BJ (cell line): ENCODE results near the gene PRPF38A. TPM values are rescaled to one million over a fixed set of nuclear protein-coding genes. Genes with fewer than 3 reads are reported as not detected.

ENCODE experiments used
- CTCF ChIA-PET: fragments of 350-600 bp; formaldehyde crosslinking; extraction: SDS; loops from one replicate; lab custom pipeline; 2021; ENCODE audit warnings: antibody characterized with exemption, inconsistent platforms; lab: Yijun Ruan, JAX
- POLR2A ChIA-PET: fragments of 300-600 bp; sonication (Branson Sonifier 250); formaldehyde crosslinking; extraction: SDS; loops from one replicate; lab custom pipeline; 2021; ENCODE audit warnings: antibody characterized with exemption; lab: Charles Lee
- DNase-seq: peaks from one replicate; pipeline ENCODE4 v3.0.0-alpha.2; 2011; ENCODE audit warnings: low read depth
- H3K27me3 ChIP-seq: 2 replicates; pipeline ENCODE4 v1.6.0; 2011; ENCODE audit warnings: low read length; ENCODE audit not compliant: control insufficient read depth, insufficient read depth
- H3K36me3 ChIP-seq: 2 replicates; pipeline ENCODE4 v1.5.1; 2011; ENCODE audit warnings: low read length; ENCODE audit not compliant: control insufficient read depth, insufficient read depth
- H3K4me3 ChIP-seq: 2 replicates; pipeline ENCODE4 v1.5.1; 2011; ENCODE audit warnings: low read depth, mild to moderate bottlenecking, control low read depth, low read length
- polyA plus RNA-seq: library from polyadenylated mRNA; depleted of rRNA; stranded (reverse); fragments of >200 nt; gene quantifications from 2 replicates; pipeline ENCODE4 v1.2.3, GENCODE V29; 2011
- TF ChIP-seq, protein P1 (sequence below): IDR thresholded peaks from 2 replicates; pipeline ENCODE4 v1.5.1; 2011; ENCODE audit warnings: low read depth, mild to moderate bottlenecking, control low read depth, inconsistent platforms, low read length, moderate library complexity; ENCODE audit not compliant: insufficient read depth

PRPF38A gene
- polyA plus RNA-seq, 1 experiment, result 14.2 TPM

DNA sequence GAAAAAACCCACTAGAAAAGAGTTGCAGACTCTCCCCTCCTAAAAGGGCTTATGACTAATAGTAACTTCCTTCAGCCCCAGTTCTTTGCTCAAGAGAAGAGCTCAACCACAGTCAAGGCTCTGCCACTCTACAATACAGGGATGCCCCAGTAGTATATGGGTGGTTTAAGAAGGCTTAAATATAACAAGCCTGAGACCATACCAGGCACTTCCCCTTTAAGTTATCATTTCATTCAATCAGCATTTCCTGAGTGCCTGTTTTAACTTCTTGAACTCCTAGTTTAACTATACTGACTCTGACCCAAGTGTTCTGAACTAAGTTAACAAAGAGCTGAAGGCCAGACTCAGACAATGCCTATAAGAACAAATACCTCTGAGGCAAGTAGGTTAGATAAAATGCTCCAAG is 19.8 kb downstream of the PRPF38A start:
- H3K27me3 ChIP-seq, result no peaks in the 10 kb centered on the region
- CTCF ChIA-PET, result interaction anchor here (1.8 kb wide), 1 partner anchor 13 kb away, joined by 4 read pairs; no protein-coding TSS in a partner anchor
- H3K4me3 ChIP-seq, result no peak overlapping the region
- POLR2A ChIA-PET, result no interaction called here
- TF ChIP-seq, protein P1, sequence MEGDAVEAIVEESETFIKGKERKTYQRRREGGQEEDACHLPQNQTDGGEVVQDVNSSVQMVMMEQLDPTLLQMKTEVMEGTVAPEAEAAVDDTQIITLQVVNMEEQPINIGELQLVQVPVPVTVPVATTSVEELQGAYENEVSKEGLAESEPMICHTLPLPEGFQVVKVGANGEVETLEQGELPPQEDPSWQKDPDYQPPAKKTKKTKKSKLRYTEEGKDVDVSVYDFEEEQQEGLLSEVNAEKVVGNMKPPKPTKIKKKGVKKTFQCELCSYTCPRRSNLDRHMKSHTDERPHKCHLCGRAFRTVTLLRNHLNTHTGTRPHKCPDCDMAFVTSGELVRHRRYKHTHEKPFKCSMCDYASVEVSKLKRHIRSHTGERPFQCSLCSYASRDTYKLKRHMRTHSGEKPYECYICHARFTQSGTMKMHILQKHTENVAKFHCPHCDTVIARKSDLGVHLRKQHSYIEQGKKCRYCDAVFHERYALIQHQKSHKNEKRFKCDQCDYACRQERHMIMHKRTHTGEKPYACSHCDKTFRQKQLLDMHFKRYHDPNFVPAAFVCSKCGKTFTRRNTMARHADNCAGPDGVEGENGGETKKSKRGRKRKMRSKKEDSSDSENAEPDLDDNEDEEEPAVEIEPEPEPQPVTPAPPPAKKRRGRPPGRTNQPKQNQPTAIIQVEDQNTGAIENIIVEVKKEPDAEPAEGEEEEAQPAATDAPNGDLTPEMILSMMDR, result no peak
- no peak for DNase-seq
- H3K36me3 ChIP-seq, result peaks cover 1% of the 10 kb centered on the region; the same call in 1 of the 2 replicates

DNA sequence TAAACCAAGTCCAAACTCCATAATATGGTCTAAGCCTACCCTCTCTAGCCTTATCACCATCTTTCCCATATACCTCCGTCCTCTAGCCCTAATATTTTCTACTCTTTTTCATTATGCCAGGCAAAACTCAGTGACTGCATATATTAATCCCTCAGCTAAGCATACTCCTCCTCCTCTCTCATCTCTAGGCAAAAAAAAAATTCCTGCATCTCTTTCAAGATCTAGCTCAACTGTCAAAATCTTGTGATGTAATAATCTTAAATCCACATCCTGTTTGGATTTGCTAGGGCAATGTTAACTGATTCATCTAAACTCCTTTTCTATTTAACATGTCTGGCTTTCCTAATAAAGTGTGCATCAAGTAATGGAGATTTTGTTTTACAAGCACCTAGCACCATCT is 20.4 kb downstream of the PRPF38A start:
- TF ChIP-seq, protein P1, result no peak
- H3K36me3 ChIP-seq, result peaks cover 1% of the 10 kb centered on the region; the same call in 1 of the 2 replicates
- CTCF ChIA-PET, result interaction anchor here (1.8 kb wide), 1 partner anchor 13 kb away, joined by 4 read pairs; no protein-coding TSS in a partner anchor
- POLR2A ChIA-PET, result no interaction called here
- DNase-seq, result no peak
- no peak overlapping the region for H3K4me3 ChIP-seq
- no peaks in the 10 kb centered on the region for H3K27me3 ChIP-seq

DNA sequence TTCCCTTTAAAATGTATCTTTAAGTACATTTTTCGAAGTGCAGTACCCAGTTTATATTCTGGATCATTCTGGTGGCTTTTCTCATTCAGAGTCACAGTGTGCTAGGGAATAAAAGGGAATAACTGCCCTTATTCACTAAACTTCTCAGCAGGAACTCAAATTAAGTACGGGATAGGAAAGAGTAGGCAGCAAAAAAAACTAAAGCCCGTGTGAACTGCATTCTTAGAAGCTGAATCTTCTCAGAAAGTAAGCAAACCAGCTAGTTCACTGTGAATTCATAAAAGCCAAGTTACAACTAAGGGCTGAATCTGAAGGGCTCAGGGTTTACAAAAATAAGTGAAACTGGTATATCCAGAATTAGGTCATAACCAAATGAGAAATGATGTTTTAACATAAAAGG is 22.0 kb downstream of the PRPF38A start:
- ChIA-PET POLR2A (no interaction called here), CTCF (interaction anchor here (1.3 kb wide), 1 partner anchor 50 kb away, joined by 4 read pairs; no protein-coding TSS in a partner anchor)
- Histone ChIP-seq H3K4me3 (no peak overlapping the region), H3K36me3 (peaks cover 6% of the 10 kb centered on the region), H3K27me3 (no peaks in the 10 kb centered on the region)
- TF ChIP-seq, protein P1, result no peak
- no peak for DNase-seq

DNA sequence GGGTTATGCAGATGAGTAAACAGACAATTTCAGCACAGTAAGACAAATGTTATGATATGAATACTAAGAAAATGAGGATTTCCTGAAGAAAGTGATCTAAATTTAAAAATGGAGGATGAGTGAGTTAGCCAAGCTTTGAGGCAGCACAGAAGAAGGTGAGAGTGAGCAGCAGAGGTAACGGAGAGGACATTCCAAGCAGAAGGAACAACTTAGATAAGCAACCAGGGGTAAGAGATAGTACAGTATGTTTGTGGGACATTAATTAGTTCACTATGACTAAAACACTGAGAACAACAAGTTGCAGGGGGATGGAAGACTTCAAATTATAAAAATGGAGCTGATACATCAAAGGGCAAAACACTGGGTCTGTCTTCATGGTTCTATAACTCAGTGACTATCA is 22.8 kb downstream of the PRPF38A start:
- Histone ChIP-seq H3K36me3 (peaks cover 6% of the 10 kb centered on the region), H3K27me3 (no peaks in the 10 kb centered on the region), H3K4me3 (no peak overlapping the region)
- DNase-seq, result no peak
- ChIA-PET POLR2A (no interaction called here), CTCF (interaction anchor here (1.0 to 1.3 kb wide), 3 partner anchors 37 to 260 kb away, joined by 3 to 4 read pairs (median 3); no protein-coding TSS in a partner anchor)
- TF ChIP-seq, protein P1, result no peak

DNA sequence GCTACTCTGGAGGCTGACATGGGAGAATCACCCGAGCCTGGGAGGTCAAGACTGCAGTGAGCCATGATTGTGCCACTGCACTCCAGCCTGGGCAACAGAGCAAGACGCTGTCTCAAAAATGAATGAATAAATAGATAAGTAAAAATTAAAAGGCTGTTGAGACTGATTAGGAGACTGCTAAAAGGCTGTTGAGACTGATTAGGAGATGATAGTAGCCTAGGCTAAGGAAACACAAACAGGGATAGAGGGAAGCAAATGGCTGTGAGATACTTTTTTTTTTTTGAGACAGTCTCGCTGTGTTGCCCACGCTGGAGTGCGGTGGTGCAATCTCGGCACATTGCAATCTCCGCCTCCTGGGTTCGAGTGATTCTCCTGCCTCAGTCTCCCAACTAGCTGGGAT is 28.4 kb downstream of the PRPF38A start:
- H3K27me3 ChIP-seq, result no peaks in the 10 kb centered on the region
- CTCF ChIA-PET, result interaction anchor here (1.4 kb wide), 1 partner anchor 234 kb away, joined by 3 read pairs; no protein-coding TSS in a partner anchor

More for the DNA sequence above, 28.4 kb downstream of the PRPF38A start:
- no peak for DNase-seq
- Histone ChIP-seq H3K4me3 (no peak overlapping the region), H3K36me3 (peaks cover 12% of the 10 kb centered on the region)
- TF ChIP-seq, protein P1, result no peak
- POLR2A ChIA-PET, result no interaction called here
